NCI-H748 (cell line): ENCODE data around the gene CDK18.

Source experiments
- DNase-seq: peaks from one replicate; lab custom pipeline; 2025; ENCODE audit not compliant: unreplicated experiment; lab: John Stamatoyannopoulos, UW

CDK18 gene

DNA sequence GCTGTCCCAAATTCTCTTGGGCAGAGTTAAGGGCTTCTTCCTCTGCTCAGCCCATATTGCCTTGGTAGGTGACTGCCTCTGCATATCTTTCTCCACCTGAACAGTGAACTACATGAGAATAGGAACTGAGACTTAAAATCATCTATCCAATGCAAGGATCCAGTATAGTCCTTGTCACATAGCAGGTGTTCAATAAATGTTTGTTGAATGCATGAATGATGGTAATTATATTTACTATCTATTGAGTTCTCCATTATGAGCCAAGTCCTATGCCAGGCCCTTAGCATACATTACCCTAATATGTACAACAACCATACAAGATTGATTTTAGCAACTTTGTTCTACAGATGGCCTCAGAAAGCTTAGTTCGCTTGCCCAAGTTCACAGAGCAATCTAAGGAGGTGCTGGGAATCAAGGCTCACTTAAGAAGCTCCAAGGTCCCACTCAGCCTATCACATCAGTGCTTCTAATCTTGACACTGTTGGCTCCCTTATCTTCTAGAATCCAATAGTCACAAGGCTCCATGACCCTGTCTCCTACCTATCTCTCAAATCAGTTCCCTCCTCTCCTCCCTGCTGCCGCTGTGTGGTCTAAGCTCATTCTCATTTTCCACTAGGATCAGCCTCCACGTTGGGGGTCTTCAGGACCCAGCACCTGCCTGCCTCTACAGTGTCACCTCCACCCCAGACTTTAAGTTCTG lies 2.2 kb upstream of the CDK18 start:
- no peak for DNase-seq

- DNase-seq: no peak
These were observed 1.5 kb upstream of the CDK18 start for GRCh38 chr1:205502992-205503391.

GRCh38 chr1:205505076-205505729 lies 734 bp downstream of the CDK18 start:
- DNase-seq: peak; percentile 17

GRCh38 chr1:205505791-205506190 lies 1.3 kb downstream of the CDK18 start:
- DNase-seq: no peak

GRCh38 chr1:205506409-205507200 lies 2.1 kb downstream of the CDK18 start:
- DNase-seq: no peak

DNA sequence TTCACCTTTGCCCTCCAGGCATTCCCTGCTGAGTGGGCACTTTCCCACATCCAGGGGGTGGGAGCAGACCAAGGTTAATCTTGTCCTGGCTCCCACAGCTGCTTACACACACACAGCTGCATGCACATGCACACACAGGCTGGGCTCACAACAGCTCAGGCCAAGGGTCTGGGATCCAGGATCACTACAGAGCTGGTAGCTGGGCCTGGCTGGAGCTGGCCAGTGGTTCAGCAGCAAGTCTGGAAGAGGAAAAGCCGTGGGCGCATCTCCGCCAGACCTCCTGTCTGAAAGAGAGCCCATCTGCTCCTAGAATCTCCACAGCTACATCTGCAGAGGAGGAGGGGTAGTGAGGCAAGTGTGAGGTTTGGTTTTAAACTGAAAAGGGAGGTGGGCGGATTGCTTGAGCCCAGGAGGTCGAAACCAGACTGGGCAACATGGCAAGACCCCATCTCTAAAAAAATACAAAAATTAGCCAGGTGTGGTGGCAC lies 3.8 kb downstream of the CDK18 start:
- DNase-seq: no peak

- DNase-seq: no peak
These were observed 6.0 kb downstream of the CDK18 start for GRCh38 chr1:205510308-205510950.

GRCh38 chr1:205510951-205511330 lies 6.5 kb downstream of the CDK18 start:
- DNase-seq: no peak

GRCh38 chr1:205512059-205513045 lies 7.9 kb downstream of the CDK18 start:
- DNase-seq: no peak

DNA sequence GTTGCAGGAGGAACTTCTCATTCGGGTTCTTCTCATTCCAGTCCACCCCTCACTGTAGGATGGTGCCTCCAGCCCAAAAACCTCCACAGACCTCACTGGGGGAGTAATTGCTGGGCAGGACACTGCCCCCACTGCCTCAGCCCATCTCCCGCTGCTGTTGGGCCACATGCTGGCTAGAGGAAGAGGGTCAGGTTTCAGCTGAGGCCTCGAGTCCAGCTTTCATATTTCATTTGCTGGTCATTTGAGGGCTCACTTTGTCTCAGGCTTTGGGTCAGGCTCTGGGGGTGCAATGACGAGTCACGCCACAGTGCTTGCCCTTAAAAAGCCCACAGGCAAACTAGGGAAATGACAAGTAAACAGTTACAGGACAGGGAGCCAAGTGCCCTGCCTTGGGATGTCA lies 9.3 kb downstream of the CDK18 start:
- no peak for DNase-seq

DNA sequence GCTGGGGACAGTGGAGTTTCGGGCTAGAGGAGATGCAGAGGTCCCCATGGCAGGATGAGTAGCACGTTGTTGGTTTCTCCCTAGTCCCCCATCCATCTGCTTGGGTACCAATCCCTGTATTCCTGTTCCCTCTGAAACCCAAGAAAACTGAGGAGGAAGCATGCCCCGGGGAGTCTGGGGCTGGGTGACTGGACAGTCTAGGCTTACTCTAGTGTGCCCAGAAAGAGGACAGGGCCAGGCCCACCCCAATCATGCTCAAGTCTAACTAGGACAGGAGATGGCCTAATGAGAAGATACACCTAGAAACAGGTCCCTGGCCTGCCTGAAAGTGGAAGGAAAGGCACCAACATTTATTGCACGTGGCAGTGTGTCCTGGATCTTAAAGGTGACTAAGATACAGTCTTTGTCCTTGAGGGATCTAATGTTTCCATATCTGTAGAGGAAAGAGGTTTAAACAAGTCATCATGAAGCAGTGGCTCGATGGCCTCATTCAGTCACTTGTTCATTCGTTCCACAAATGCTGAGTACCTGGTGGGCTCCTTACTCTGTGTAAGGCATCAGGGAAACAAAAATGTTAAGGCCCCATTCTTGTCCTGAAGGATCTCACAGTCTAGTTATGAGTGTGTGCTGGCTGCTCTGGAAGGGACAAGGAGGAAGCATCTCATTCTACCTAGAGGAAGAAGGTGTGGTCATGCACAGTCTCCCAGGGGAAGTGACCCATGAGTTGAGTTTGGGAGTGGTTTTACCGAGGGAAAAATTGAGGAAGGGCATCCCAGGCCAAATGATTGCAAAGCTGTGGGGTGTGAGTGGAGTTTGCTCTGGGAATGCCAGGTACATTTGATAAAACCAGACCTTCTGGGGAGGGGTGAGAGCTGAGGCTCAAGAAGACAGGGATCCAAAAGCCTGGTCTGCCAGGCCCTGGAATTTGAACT lies 10.0 kb downstream of the CDK18 start:
- no peak for DNase-seq

DNA sequence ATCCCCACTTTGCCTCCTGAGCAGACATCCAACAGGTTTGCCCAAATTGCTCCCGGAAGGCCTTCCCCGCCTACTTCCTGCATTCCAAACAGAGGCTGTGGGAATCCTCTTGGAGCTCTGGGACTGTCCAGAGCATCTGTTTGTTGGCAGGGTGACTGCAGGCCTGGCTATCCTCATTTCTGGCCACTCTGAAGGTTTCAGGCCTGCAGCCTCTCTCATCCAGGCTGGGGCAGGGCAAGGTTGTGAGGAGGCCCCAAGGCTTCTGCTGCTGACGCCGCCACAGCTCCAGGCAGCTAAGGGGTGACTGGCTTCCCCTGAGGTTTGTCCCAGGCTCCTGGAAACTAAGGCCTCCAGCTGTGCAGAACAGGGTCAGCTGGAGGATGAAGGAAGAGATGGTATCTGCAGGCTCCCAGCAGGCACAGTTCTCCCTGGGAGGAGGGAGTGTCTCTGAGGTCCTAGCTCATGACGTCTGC lies 11.3 kb downstream of the CDK18 start:
- no peak for DNase-seq

DNA sequence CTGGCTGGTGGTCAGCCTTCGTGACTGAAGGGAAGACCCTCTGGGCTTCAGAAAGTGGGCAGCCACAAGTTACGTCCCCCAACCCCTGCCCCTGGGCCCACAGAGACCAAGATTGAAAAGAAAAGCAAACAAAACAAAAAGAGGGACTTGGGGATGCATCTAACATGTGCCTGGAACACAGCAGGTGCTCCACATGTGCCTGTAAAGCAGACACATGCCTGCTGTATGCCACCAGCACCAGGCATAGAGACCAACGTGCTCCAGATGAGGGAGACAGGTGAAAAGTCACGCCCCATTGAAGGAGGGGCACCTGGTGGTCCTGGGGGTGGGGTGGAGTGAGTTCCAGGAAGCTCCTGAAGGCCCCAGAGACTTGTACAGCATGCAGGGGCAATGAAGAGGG lies 11.9 kb downstream of the CDK18 start:
- no peak for DNase-seq

DNA sequence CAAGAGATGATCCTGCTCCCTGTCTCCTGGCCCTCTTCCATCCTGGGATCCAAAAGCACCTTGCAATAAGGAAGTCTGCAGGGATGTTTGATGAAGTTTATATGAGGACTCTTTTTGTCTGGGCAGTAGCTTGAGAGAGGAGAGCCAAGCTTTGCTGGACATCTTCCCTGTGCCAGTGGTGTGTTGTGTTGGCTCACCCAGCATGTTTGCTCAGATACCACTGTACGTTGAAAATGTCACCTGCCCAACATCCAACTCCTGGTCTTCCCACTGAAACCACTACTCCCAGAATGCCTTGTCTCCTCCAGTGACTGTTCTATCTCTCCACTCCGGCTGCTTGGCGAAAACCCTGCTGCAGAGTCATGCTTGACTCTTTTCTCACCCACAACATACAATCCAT lies 12.8 kb downstream of the CDK18 start:
- DNase-seq: no peak

GRCh38 chr1:205517763-205518162 lies 13.3 kb downstream of the CDK18 start:
- no peak for DNase-seq

DNA sequence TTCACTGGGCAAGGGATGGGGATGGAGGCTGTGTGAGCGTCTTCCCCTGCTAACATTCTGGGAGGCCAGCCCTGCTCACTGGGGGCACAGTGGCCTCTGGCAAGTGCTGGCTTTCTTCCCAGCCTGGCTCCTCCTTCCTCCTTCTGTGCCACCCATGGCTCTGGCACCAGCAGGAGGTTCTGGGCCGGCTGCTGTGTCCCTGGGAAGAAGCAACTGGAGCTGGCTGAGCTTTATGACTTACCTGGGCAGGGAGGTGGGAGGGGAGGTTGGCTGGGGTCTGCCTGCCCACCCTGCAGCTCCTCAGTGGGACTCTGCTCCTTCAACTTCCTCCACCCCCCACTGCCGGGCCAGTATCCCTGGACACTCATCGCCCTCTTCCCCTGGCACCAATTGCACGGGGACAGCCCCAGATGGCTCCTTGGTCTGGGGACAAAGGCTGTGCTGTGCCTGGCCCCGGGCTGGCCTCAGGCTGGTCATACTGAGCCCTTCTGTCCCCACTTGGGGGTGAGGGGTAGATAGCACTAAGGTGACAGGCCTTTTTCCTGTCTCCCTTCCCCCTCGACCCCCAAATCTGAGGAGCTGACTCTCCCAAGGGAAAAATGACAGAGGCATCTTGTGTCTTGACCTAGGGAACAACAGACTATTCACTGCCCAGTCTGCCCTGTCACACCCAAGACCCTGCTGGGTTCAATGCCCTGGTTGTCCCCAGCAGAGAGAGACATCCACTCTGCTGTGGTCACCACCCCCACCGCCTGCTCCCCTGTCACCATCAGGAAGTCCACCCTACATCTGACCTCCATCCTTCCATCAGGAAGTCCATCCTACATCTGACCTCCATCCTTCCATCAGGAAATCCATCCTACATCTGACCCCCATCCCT lies 14.4 kb downstream of the CDK18 start:
- no peak for DNase-seq

DNA sequence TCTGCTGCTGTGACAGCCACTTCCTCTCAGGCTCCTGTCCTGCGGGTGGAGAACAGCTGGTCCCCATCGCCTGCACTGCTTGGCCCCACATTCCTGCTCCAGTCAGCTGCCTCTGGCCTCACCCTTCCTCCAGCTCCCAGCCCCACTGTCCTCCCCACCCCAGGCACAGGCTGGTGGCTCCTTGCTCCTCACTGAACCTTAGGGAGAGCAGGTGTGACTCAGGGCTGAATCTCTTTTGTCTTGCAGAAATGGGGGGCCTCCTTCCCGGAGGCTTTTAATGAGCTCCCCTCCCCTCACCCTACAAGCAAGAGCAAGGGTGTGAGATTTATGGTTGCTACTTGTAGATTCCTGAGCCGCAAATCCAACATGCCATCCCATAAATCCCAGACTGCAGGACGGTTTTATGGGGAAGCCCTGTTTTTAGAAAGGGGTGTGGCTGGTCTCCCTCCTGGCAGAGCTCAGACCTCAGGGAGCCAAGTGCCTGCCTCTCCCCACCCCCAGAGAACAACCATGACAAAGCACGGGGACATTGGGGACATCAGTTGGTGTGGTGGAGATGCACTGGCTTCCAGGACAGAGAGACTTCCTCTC lies 15.2 kb downstream of the CDK18 start:
- no peak for DNase-seq

- DNase-seq: no peak
These were observed 16.2 kb downstream of the CDK18 start for GRCh38 chr1:205520709-205521108.
